LNCaP clone FGC (cell line): ENCODE measurements around the gene VPS54.

ENCODE experiments used
- DNase-seq: peaks from one replicate; pipeline ENCODE4 v3.0.0-alpha.2; 2011; ENCODE audit warnings: low read depth
- H3K4me3 ChIP-seq: 2 replicates; pipeline ENCODE4 v1.5.1; 2011; ENCODE audit warnings: mild to moderate bottlenecking, low read depth, low read length, control low read depth
- CTCF ChIP-seq: IDR thresholded peaks from 2 replicates; pipeline ENCODE4 v1.5.1; 2012; ENCODE audit warnings: mild to moderate bottlenecking; ENCODE audit not compliant: control insufficient read depth, insufficient read depth; ENCODE audit errors: extremely low read depth

The VPS54 gene

GRCh38 chr2:64019083-64019974, at the start of gene VPS54:
VPS54 (minus strand) TSS chr2:64019428; CDS start chr2:63983999, 35,429 bp downstream.
- no peak for TF ChIP-seq CTCF
- no peak for DNase-seq
- H3K4me3 ChIP-seq = peak within 1 kb of the TSS; percentile 68

GRCh38 chr2:64067326-64067725, 48.1 kb upstream of the VPS54 start:
- H3K4me3 ChIP-seq = no peak overlapping the region
- TF ChIP-seq CTCF = no peak
- DNase-seq = no peak

- TF ChIP-seq CTCF = no peak
- H3K4me3 ChIP-seq = no peak overlapping the region
- no peak for DNase-seq
These were observed 46.3 kb upstream of the VPS54 start for GRCh38 chr2:64065516-64065915.

GRCh38 chr2:64063924-64064331, 44.7 kb upstream of the VPS54 start:
- no peak for TF ChIP-seq CTCF
- no peak for DNase-seq
- H3K4me3 ChIP-seq = no peak overlapping the region

GRCh38 chr2:64063454-64063853, 44.2 kb upstream of the VPS54 start:
- no peak for DNase-seq
- no peak overlapping the region for H3K4me3 ChIP-seq
- no peak for TF ChIP-seq CTCF

- H3K4me3 ChIP-seq = no peak overlapping the region
- no peak for DNase-seq
- no peak for TF ChIP-seq CTCF
These were observed 43.6 kb upstream of the VPS54 start for GRCh38 chr2:64062840-64063239.

- TF ChIP-seq CTCF = no peak
- H3K4me3 ChIP-seq = no peak overlapping the region
- no peak for DNase-seq
These were observed 40.0 kb upstream of the VPS54 start for GRCh38 chr2:64059270-64059669.
